Astrocyte of the cerebellum (primary cell): ENCODE measurements around the gene PDE11A.

Source experiments
- DNase-seq: peaks from one replicate; pipeline ENCODE4 v3.0.0-alpha.2; 2011; ENCODE audit warnings: low read depth
- H3K4me3 ChIP-seq: 2 replicates; pipeline ENCODE4 v1.5.1; 2011; ENCODE audit warnings: mild to moderate bottlenecking, low read depth, low read length, moderate library complexity
- CTCF ChIP-seq: IDR thresholded peaks from 2 replicates; pipeline ENCODE4 v1.5.1; 2012; ENCODE audit warnings: low read length, low read depth, moderate library complexity, mild to moderate bottlenecking; ENCODE audit errors: missing control alignments
- in situ Hi-C: cut with HindIII; loops from 2 replicates; pipeline ENCODE4 v1.10.0; 2017; ENCODE audit warnings: low sequenced_read_pairs

PDE11A gene

DNA sequence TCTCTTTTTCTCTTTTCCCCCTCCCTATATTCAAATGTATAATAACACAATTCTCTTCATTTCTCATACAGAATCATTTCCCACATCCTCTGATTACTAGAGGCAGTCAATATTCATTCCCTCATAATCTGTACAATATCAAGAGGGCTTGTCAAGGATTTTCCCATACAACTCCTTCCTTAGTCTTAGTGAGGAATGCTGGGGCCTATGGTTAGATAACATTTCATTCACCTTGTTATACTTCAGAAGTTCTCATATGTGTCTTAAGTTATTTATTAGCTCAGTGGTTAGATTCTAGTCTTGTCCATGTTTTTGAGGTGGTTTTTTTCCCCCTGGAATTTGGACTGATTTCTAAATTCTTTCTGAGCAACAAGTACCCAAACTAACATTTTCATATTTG lies 289.5 kb downstream of the PDE11A start:
- in situ Hi-C loops, result no loop called here
- TF ChIP-seq CTCF, result no peak
- no peak for DNase-seq

DNA sequence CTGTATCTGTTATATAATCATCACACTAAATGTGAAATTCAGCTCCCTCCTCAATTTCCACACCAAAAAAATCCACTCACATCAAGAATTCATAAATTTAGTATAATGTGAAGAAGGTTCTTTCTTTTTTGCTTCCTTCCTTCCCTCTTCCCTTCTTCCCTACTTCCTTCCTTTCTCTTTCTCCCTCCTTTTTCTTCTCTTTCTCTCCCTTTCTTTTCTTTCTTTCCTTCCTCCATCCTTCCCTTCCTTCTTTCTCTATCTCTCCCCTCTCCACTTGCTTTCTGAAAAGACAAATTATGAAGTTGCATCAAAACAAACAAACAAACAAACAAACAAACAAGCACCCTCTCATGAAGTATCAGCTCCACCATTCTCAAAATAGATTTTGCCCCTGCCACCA lies 290.0 kb downstream of the PDE11A start:
- no peak overlapping the region for H3K4me3 ChIP-seq
- DNase-seq, result no peak
- in situ Hi-C loops, result no loop called here
- TF ChIP-seq CTCF, result no peak

More for the DNA sequence above, 289.5 kb downstream of the PDE11A start:
- no peak overlapping the region for H3K4me3 ChIP-seq

DNA sequence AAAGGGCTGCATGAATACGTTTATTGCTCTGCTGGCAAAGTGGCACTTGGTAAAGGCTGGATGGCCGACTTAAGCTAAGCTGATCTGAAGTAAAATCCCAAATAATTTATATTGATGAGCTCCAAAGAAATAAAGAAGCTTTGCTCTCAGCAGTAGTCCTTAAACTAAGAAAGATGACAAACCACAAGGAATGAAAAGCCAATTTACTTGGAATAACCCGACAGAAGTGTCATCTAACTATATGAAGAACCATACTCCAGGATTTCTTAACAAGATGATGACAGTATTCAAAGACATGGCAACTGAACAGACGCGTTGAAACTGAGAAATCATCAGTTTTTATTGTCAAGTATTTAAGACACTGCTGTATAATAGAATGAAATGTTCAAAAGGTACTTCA lies 294.1 kb downstream of the PDE11A start:
- TF ChIP-seq CTCF, result no peak
- in situ Hi-C loops, result no loop called here
- H3K4me3 ChIP-seq, result no peak overlapping the region
- DNase-seq, result no peak

GRCh38 chr2:177772529-177772928 lies 300.0 kb downstream of the PDE11A start:
- TF ChIP-seq CTCF, result peak; percentile 43
- H3K4me3 ChIP-seq, result no peak overlapping the region
- in situ Hi-C loops, result loop anchor here (25.0 kb wide), 1 partner anchor 610 kb away; no protein-coding TSS in a partner anchor
- no peak for DNase-seq

DNA sequence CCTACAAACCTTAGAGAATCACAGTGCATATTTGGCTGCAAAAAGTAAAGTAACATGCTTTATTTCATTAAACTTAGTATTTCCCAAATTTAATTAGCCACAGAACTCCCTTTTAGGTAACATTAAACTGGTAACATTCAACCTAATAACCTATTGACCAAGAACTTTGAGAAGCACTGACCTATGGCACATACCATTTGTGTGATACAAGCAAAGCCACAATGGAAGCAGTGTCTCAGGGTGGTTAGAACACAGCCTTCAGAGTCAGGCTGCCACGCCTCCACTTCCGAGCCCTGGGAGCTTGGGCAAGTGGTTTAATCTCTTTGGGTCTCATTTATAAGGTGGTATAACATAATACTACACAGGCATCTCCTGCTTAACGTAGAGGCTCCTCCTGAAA lies 301.4 kb downstream of the PDE11A start:
- no peak for TF ChIP-seq CTCF
- in situ Hi-C loops, result loop anchor here (25.0 kb wide), 1 partner anchor 609 kb away; no protein-coding TSS in a partner anchor
- H3K4me3 ChIP-seq, result no peak overlapping the region
- no peak for DNase-seq

DNA sequence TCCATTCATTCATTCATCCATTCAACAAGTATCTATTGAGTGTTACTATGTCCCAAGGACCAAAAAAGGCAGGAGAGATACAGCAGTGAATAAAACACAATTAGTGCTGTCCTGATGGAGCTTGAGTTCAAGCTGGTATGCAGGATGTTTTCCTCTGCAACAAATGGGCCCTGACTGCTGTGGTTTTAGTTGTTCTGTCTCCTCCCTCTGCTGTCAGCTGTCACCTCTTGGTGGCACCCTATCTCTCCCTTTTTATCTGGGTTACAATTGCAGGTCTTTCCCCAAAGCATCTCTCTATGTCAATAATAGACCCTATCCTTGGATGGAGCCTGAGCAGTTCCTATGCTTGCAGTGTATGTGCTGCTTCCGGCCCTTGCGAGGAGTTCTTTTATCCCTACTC lies 304.8 kb downstream of the PDE11A start:
- no peak overlapping the region for H3K4me3 ChIP-seq
- in situ Hi-C loops, result loop anchor here (25.0 kb wide), 1 partner anchor 605 kb away; no protein-coding TSS in a partner anchor
- no peak for DNase-seq
- TF ChIP-seq CTCF, result no peak

- no peak for TF ChIP-seq CTCF
- in situ Hi-C loops, result loop anchor here (25.0 kb wide), 1 partner anchor 603 kb away; no protein-coding TSS in a partner anchor
- no peak overlapping the region for H3K4me3 ChIP-seq
- DNase-seq, result no peak
Measured at GRCh38 chr2:177765698-177766097, 306.9 kb downstream of the PDE11A start.
